NCI-H82 treated with DMSO at 0.1 percent for 48 hours (cell line): ENCODE results near the gene SEPTIN2.
"Not testable (repeated sequence)": the region's sequence is repeated elsewhere in the genome, so short reads cannot be mapped to it uniquely, and the experiment has no call there.

ENCODE experiments used
- DNase-seq: peaks from one replicate; lab custom pipeline; 2025; ENCODE audit not compliant: unreplicated experiment; lab: John Stamatoyannopoulos, UW

SEPTIN2 gene

DNA sequence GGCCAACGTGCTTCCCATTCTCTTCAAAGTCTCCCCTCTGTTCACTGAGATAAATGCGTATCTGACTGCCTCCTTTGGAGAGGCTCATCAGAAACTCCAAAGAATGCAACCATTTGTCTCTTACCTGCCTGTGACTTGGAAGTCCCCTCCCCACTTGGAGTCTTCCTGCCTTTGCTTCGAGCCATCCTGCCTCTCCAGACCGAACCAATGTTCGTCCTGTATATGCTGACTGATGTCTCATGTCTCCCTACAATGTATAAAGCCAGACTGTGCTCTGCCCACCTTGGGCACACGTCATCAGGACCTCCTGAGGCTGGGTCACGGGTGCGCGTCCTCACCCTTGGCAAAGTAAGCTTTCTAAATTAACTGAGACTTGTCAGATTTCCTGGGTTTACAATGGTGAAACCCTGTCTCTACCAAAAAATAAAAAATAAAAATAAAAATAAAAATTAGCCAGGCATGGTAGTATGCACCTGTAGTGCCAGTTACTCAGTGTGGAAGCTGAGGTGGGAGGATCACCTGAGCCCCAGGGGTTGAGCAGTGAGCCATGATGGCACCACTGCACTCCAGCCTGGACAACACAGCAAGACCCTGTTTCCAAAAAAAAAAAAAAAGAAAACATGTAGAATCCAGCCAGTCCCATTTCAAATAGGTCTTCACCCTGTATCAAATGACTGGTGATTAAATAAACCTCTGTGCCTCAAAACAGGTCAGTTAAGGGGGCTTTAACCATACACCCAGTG lies 29.2 kb upstream of the SEPTIN2 start:
- no peak for DNase-seq

DNA sequence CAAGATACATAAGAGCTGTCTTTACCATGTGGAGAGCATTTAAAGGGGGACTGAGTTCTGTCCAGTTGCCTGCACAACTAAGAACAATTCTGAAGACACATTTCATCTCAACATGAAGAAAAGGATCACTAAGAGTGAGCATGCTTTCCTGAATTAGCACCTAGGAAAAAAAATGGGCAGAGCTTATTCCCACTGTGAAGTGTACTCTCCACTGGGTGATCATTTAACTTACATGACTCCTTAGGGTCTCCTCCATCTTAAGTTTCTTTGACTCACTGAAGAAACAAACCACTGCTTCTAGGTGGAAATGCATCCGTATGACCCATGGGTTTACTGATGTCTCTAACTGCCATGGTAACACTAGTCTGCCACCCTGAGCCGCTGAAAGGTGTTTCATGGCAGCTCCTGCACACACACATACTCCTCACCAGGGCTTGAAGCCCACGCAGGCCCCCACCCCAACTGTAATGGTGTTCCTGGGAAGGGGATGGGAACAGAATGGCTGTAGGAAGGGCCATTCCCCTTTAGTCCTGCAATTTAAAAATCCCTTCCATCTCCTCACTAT lies 27.3 kb upstream of the SEPTIN2 start:
- no peak for DNase-seq

DNA sequence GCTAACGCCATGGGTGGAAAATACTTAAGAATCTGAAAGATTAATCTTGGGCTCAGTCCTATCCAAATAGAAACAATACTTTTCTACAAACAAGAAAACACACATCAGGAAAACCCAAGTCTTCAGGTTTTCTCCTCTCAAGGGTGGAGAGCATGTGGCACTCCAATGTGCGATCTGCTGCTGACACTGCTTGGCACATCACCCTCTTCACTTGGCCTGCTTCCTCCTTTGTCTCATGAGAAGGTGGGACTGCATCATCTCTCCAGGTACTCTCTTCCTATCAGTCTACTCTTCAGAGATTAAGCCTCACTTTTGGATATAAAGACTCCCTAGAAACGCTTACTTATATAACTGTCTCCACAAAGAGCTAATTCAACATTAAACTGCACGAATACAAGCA lies 26.7 kb upstream of the SEPTIN2 start:
- DNase-seq: no peak

DNA sequence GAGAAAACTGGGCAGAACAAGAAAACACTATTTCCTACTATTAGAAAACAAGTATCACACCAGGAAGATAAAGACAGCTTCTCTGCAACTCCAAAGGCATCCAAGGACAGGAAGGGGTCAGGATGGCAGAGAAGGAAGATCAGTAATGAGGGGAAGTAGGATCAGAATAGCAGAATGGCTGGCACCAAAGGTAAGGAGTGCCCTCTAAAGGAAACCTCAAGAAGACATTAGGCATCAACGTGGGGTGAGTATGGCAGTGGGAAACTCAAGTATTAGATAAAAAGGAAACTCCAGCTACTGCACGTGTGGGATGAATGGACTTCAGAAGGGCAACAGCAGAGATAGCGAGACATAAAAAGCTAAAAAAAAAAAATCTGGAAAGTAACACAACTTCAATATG lies 26.1 kb upstream of the SEPTIN2 start:
- DNase-seq: no peak

DNA sequence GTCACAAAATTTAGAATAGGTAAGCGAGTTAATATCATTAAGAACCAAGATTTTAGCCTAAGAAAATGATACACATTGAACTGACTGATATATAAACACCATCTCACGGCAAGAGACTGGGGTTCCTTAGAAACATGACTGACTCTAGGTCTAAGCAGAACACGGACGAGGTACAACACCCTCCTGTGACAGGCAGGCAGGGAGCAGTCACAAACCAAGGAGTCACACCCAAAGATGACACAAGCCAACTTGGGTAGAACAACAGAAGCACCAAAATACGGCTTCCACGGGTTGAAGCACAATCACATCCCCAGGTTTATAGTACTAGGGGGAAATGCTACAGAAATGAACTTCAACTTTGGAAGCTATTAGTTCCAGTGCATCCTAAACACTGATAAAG lies 24.6 kb upstream of the SEPTIN2 start:
- no peak for DNase-seq

DNA sequence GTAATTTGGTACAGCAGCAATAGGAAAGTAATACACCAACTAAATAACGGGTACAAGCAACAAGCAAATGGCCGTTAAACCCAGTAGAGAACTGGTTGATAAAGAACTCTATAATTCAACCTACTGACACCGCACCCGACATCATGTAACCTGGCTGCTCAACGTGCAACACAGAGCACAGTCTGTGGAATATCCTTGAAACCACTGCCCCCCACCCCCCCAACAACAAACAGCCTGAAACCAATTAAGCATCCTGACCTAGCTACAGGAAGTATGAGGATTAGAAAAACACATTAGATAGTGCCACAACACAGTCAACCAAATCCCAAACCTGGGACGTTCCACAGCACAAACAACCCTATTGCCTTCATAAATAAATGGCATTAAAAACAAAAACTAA lies 23.7 kb upstream of the SEPTIN2 start:
- no peak for DNase-seq

DNA sequence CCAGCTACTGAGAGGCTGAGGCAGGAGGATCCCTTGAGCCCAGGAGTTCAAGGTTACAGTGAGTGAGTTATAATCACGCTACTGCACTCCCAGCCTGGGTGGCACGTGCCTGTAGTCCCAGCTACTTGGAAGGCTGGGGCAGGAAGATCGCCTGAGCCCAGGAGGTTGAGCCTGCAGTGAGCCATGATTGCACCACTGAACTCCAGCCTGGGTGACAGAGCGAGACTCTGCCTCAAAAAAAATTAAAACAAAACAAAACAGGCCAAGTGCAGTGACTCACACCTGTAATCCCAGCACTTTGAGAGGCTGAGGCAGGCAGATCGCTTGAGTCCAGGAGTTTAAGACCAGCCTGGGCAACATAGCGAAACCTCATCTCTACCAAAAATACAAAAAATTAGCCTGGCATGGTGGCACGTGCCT lies 22.3 kb upstream of the SEPTIN2 start:
- not testable (repeated sequence) for DNase-seq

DNA sequence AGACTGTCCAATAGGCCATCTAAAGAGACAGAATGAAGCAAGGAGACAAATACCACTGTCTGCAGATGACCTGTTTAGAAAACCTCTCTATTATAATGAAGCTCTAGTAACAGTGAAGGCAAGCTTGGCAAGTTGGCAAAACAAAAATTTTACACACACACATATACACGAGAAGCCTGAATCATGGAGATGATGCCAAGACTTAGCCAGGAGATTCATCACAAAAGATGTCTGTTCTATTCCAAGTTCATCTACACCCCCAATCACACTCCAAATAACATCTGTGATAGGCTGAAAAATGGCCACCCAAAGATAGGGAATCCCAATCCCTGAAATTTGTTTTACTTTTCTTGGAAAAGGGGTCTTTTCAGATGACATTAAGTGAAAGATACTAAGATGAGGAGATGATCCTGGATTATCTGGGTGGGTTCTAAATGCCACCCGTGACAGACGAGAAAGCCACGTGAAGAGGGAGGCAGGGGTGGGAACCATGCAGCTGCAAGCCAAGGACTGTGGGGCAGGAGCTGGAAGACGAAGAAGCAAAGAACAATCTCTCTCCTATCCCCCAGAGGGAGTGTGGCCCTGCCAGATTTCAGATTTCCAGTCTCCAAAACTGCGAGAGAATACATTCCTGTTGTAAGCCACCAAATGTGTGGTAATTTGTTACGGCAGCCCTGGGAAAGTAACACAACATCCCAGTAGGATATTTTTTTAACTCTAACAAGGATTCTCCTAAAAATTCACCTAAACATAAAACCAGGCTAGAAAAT lies 20.2 kb upstream of the SEPTIN2 start:
- DNase-seq: no peak

DNA sequence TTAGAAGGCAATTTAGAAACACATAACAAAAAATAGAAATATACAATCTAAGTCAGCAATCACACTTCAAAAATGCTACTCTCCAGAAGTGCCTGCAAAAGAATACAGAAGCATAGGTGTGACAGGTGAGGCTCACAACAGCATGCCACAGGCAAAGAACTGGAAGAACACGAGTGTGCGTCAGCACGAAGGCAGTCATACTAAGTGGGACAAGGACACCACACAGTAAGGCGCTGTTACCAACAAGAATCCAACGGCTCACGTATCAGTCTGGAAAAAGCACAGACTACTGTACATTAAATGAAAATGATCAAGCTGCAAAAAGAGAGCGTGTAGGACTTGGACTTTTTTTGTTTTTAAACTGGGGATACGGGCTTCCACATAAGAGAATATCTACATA lies 19.0 kb upstream of the SEPTIN2 start:
- no peak for DNase-seq

DNA sequence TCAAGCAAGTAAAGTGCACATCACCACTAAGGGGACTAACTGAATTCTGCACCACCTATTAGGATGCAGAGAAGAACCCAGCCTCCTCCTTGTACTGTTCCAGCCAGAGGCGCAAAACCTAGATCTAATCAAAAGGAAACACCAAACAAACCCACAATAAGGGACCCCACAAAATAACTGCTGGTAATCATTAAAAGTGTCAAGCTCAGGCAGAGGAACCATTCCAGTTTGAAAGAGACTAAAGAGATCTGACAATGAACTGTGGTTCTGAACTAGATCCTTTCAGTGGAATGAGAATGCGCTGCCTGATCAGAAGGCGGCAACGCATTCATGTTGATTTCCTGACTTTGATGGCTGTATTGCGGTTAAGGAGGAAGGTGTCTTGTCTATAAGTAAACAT lies 17.1 kb upstream of the SEPTIN2 start:
- DNase-seq: no peak

DNA sequence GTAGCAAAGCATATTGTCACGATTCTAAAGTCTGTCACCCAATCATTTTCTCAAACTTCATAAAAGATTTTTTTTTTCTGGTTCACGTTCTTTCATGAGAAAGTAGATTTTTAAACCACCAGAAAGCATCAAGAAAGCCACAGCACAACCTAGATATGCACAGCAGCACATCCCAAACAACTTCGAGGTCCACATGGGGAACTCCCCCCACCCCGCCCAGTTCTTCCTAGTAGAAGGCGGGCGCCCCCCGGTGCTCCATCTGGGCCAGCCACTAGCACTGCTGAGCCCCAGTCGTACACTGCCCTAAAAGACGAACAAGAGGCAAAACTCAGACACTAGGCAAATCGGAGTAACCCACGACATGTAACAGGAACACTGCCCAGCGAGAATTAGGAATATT lies 15.7 kb upstream of the SEPTIN2 start:
- no peak for DNase-seq

DNA sequence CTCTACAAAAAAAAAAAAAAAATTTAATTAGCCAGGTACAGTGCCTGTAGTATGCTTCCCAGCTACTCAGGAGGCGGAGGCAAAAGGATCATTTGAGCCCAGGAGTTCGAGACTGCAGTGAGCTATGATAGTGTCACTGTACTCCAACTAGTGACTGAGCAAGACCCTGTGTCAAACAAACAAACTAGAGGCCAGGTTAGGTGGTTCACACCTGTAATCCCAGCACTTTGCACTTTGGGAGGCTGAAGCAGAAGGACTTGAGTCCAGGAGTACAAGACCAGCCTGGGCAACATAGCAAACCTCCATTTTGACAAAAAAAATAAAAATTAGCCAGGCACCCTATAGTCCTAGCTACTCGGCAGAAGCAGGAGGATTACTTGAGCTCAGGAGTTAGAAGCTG lies 13.6 kb upstream of the SEPTIN2 start:
- DNase-seq: no peak

DNA sequence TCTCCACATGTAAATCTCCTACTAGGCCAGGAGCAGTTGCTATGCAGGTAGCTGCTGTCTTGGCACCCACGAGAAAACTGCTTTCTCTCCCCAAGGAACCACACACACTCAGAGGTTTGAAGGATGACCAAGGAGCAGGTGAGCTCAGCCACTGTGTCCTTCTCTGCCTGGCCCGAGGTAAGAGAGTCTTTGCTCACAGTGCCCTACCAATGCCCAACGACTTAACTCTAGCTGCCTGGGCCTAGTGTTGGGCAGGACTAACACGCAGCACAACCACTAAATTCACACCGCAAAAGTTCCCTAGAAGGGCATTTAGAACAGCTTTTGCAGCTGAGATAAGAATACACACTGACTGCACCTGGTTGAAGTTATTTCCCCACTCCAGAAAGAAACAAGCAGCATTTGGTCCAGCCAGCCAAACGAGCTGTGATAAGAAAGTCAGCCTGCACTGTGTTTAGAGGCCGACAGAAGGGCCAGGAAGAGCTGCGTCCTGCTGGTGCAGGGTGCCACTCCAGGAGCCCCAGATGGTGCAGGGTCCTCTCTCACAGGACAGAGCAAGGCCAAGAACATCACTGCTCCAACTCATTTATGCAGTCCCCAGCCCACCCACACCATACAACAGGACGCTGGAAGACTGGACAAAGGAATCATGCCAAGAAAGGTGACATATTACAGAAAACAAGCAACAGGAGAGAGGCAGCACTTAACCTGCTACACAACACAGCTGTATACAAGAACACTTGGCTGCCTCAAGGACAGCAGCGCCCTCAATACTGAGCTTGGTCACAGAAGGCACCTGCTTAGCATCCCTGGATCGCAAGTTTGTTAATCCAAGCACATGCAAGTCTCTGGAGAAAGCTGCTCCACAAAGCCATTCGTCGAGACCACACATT lies 12.7 kb upstream of the SEPTIN2 start:
- DNase-seq: no peak

DNA sequence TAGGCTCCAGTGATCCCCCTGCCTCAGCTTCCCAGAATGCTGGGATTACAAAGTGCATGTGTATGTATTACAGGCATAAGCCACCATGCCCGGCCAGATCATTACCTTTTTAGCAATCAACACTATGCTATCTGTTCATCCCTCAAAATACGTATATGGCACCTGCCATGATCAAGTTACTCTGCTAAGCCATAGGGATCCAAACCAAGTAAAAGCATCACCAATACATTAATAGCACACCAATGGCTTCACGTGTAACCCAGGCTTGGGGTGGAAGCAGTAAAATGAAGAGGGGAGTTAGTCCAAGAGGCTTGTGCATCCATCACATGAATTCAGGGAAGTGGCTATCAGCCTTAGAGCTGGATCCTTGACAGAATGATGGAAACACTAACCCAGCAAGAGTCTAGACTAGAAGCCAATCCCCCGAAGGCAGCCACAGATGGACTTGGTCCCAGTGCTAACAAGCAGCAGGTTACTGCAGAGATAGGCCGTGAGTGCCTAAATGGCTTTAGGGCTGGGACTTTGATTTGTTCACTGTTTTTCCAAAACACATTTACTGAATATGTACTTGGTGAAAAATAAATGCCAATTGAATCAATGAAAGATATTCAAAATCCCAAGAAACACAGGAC lies 11.6 kb upstream of the SEPTIN2 start:
- no peak for DNase-seq

DNA sequence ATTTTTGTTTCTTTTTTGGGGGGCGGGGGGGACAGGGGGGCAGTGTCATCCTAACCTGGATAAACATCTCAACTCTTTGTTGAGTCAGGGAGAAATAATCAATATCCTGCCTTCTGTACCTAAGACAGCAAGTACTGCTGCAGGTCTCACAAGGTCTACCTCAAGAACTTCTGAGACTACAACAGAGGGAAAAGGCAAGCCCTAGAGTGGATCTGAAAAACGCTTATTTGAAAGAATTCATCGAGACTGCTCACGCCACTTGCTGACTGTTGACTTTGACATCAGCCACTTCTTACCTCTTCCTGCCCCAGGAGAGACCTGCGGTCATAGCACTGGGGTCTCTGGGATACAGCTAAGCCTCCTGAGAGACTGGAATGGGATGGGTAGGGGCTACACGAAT lies 8.7 kb upstream of the SEPTIN2 start:
- DNase-seq: no peak

DNA sequence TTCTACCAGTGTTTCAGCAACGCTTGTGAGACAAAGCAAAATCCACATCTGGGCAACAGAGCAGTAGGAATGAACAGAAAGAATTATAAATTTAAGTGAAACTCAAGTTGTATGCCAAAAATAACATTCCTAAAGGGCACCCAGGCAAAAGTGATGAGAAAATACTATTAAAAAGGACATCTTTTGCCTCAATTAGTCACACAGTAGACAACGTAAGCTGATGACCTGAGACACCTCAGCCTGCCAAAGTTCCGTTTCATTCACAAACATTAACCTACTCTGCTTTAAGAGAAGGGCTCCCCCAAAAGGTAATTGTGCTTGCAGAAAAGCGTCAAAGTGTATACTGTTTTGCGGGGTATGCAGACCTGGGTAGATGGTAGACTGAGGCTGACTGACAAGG lies 7.5 kb upstream of the SEPTIN2 start:
- no peak for DNase-seq

DNA sequence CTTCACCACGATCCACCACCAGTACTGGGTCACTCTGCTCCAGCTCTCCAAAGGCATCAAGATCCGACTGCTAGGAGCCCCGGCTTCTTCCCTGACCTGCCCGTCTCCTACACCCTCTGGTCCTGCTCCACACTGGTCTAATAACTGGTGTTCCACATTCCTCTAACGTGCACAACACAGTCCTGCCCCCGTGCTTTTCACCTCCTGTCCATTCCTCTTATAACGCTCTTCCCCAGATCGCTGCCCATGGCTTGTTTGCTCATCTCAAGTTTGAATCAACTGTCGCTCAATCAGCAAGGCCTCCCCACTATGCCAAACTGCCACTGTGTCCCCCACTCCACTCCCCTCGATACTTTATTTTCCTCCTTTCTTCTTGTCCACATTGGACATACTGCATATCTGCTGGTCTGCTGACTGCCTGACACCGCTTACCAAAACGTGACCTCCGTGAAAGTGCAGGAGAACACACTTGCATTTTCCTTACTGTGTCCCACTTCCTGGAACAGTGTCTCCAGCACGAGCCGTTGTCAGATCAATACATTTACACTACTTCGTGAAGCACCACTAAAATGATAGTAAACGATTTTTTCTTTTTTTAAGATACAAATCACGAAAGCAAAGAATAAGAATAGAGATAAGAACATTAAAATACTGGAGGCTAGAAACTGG lies 6.8 kb upstream of the SEPTIN2 start:
- no peak for DNase-seq

DNA sequence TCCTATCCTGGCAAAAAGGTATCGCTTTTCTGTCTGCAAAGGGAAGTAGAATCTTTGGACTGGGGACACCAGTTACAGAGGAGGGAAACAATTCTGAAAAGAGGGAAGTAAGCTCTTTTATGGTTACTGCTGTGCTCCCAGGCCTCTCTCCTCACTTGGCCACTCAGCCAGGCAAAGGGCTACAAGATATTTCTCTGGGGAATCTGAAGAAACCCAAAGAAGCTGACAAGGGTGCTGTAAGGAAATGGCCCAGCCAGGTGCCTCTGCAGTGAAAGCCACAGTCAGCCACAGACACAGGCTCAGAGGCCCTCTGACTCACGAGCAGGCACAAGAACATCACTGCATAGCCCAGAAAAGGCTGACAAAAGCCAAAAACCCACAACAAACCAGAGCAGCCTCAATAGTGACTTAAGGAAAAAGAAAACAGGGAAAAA lies 6.0 kb upstream of the SEPTIN2 start:
- DNase-seq: no peak

DNA sequence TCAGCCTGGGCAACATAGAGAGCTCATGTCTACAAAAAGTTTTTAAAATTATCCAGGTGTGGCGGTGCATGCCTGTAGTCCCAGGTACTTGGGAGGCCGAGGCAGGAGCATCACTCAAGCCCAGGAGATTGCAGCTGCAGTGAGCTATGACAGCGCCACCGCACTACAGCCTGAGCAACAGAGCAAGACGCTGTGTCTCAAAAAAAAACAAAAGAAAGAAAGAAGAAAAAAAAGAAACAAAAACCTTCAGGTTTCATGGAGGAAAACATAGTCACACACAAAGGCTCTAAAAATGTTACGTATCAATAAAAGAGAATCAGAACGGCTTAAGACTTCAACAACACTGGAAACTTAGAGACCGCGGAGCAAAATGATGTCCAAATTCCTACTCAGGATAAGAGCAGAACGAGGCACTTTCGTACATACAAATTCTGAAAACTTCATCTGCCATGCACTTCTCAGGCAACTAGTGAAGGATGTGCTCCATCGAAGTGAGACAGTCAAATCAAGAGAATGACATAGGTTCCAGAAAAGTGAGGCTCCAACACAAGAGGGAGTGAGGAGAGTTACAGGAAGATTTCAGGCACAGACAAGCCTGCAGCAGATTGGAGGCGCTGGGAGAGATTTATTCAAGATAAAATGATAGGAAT lies 4.7 kb upstream of the SEPTIN2 start:
- no peak for DNase-seq

DNA sequence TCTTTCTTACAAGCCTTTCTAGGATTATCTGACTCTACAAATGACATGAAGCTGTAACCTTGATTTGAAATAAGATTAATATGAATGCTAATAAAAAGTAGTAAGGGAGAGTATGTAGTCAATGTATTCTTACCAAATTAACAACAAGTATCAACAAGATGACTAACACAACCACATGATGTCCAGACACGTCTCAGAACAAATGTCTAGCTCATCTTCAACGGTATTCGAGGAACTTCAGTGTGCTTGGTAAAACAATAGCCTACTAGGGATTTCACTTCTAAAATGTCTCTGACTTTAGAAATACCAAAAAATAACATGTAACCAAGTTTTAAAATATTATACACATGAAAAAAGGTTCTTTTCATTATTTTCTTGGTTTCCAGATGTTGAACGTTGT lies 3.6 kb upstream of the SEPTIN2 start:
- no peak for DNase-seq
